Caco-2 (cell line): ENCODE measurements around the gene LGALS16. TPM values are rescaled to one million over a fixed set of nuclear protein-coding genes. Genes with fewer than 3 reads are reported as not detected.

Experiments used
- BruUV-seq: library from RNA; stranded (reverse); fragments of 400-500 nt; replicated peaks from 2 replicates; lab custom pipeline; 2021; lab: Mats Ljungman, UMichigan
- CTCF ChIA-PET: fragments of 300-600 bp; sonication (Branson Sonifier 250); formaldehyde crosslinking; loops from one replicate; lab custom pipeline; 2022; ENCODE audit warnings: antibody characterized with exemption; lab: Charles Lee
- POLR2A ChIA-PET: fragments of 300-600 bp; sonication (Branson Sonifier 250); formaldehyde crosslinking; loops from one replicate; lab custom pipeline; 2022; ENCODE audit warnings: antibody characterized with exemption; lab: Charles Lee
- DNase-seq, 2 experiments: peaks; one replicate each; pipeline versions ENCODE4 v3.0.0 to v3.0.0-alpha.2; 2020 to 2022
- H3K27me3 ChIP-seq: replicated peaks from 2 replicates; pipeline ENCODE4 v1.6.0; 2011; ENCODE audit warnings: low read length; ENCODE audit not compliant: control insufficient read depth, insufficient read depth
- H3K36me3 ChIP-seq: 2 replicates; pipeline ENCODE4 v1.5.1; 2011; ENCODE audit warnings: low read length; ENCODE audit not compliant: control insufficient read depth, insufficient read depth
- H3K4me1 ChIP-seq: fragments of 250-450 bp; sonication (Bioruptor Pico); 2 replicates; pipeline ENCODE4 v1.5.1; 2020; ENCODE audit warnings: mild to moderate bottlenecking
- H3K4me3 ChIP-seq: 2 replicates; pipeline ENCODE4 v1.5.1; 2011; ENCODE audit warnings: low read depth, mild to moderate bottlenecking, control low read depth, low read length
- H3K9me3 ChIP-seq: fragments of 250-450 bp; sonication (Bioruptor Pico); 2 replicates; pipeline ENCODE4 v1.5.1; 2020; ENCODE audit warnings: mild to moderate bottlenecking, moderate library complexity
- H3K27ac Mint-ChIP-seq: one replicate; pipeline ENCODE4 v1.8.0; 2022; ENCODE audit warnings: mixed read lengths; ENCODE audit not compliant: unreplicated experiment
- H3K27me3 Mint-ChIP-seq: one replicate; pipeline ENCODE4 v1.8.0; 2022; ENCODE audit warnings: mixed read lengths; ENCODE audit not compliant: insufficient read depth, unreplicated experiment
- H3K36me3 Mint-ChIP-seq: one replicate; pipeline ENCODE4 v1.8.0; 2022; ENCODE audit warnings: mild to moderate bottlenecking, mixed read lengths; ENCODE audit not compliant: insufficient read depth, unreplicated experiment
- H3K4me1 Mint-ChIP-seq: one replicate; pipeline ENCODE4 v1.8.0; 2022; ENCODE audit warnings: low read depth, mixed read lengths; ENCODE audit not compliant: unreplicated experiment
- H3K4me3 Mint-ChIP-seq: one replicate; pipeline ENCODE4 v1.8.0; 2022; ENCODE audit warnings: mild to moderate bottlenecking, moderate library complexity, mixed read lengths; ENCODE audit not compliant: unreplicated experiment
- H3K9me3 Mint-ChIP-seq: one replicate; pipeline ENCODE4 v1.8.0; 2022; ENCODE audit warnings: mixed read lengths; ENCODE audit not compliant: unreplicated experiment
- CTCF ChIP-seq, 2 experiments: fragments of 200-600 bp in 1 of 2; IDR thresholded peaks; 1 replicate in 1 of 2; 2 replicates in 1 of 2; pipeline versions ENCODE4 v1.5.1 to v1.8.0; 2011 to 2022; ENCODE audit warnings: antibody characterized with exemption in 1 of 2, control low read depth in 1 of 2, inconsistent platforms in 1 of 2, low read depth in 1 of 2, low read length in 1 of 2, mild to moderate bottlenecking in 1 of 2, moderate library complexity in 1 of 2; ENCODE audit not compliant: insufficient read depth in 1 of 2, severe bottlenecking in 1 of 2, unreplicated experiment in 1 of 2
- intact Hi-C: fragments of 100-400 bp; cut with micrococcal nuclease; formaldehyde crosslinking; loops from one replicate; pipeline ENCODE4 v1.10.0; 2022; ENCODE audit not compliant: unreplicated experiment
- total RNA-seq: library from RNA; stranded (reverse); gene quantifications from 2 replicates; pipeline ENCODE4 v1.2.3, GENCODE V29; 2022

The LGALS16 gene
- total RNA-seq, 1 experiment from 2014 or later = not detected

- no peaks in the 10 kb centered on the region for H3K36me3 ChIP-seq
- H3K4me3 ChIP-seq = no peak overlapping the region
- CTCF ChIA-PET = no interaction called here
- DNase-seq = no peak
- no TSS peak for BruUV-seq
- intact Hi-C loops = no loop called here
- H3K9me3 Mint-ChIP-seq = no peaks in the 10 kb centered on the region
- no peaks in the 10 kb centered on the region; the same call in 1 of the 2 replicates for H3K9me3 ChIP-seq
- H3K27me3 Mint-ChIP-seq = no peaks in the 10 kb centered on the region
- no peaks in the 10 kb centered on the region for H3K27me3 ChIP-seq
- H3K4me1 Mint-ChIP-seq = peaks cover 11% of the 10 kb centered on the region
- POLR2A ChIA-PET = no interaction called here
- no peaks in the 10 kb centered on the region for H3K36me3 Mint-ChIP-seq
- H3K4me3 Mint-ChIP-seq = no peak overlapping the region
- H3K27ac Mint-ChIP-seq = no peak overlapping the region
- H3K4me1 ChIP-seq = peaks cover 12% of the 10 kb centered on the region; the same call in 1 of the 2 replicates
- TF ChIP-seq CTCF (IDR thresholded peaks at IDR 0.05; ENCODE audit: insufficient read depth in 1 of 2, low read depth in 1 of 2, low read length in 1 of 2, severe bottlenecking in 1 of 2, unreplicated experiment in 1 of 2) = no peak
Observed at GRCh38 chr19:39698535-39698934, 42.8 kb downstream of the LGALS16 start.

DNA sequence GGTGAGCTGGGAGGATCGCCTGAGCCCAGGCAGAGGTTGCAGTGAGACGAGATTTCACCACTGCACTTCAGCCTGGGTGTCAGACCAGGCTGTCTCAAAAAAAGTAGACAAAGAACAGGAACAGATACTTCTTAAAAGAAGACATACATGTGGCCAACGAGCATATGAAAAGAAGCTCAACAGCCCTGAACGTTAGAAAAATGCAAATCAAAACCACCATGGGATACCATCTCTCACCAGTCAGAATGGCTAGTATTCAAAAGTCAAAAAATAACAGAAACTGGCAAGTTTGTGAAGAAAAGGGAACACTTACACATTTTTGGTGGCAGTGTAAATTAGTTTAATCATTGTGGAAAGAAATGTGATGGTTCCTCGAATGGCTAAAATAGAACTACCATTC lies 45.6 kb downstream of the LGALS16 start:
- Mint-ChIP-seq H3K9me3 (no peaks in the 10 kb centered on the region), H3K4me3 (no peak overlapping the region), H3K27ac (no peak overlapping the region), H3K36me3 (no peaks in the 10 kb centered on the region), H3K4me1 (peaks cover 10% of the 10 kb centered on the region), H3K27me3 (no peaks in the 10 kb centered on the region)
- Histone ChIP-seq H3K4me3 (no peak overlapping the region), H3K36me3 (no peaks in the 10 kb centered on the region), H3K27me3 (no peaks in the 10 kb centered on the region), H3K4me1 (peaks cover 9% of the 10 kb centered on the region; the same call in 1 of the 2 replicates), H3K9me3 (no peaks in the 10 kb centered on the region; the same call in 1 of the 2 replicates)
- no peak for DNase-seq
- intact Hi-C loops = no loop called here
- CTCF ChIA-PET = no interaction called here
- TF ChIP-seq CTCF (IDR thresholded peaks at IDR 0.05; ENCODE audit: insufficient read depth in 1 of 2, low read depth in 1 of 2, low read length in 1 of 2, severe bottlenecking in 1 of 2, unreplicated experiment in 1 of 2) = no peak
- BruUV-seq = no TSS peak
- POLR2A ChIA-PET = no interaction called here

- Histone ChIP-seq H3K4me1 (peaks cover 8% of the 10 kb centered on the region), H3K27me3 (no peaks in the 10 kb centered on the region), H3K9me3 (no peaks in the 10 kb centered on the region; the same call in 1 of the 2 replicates), H3K4me3 (peak within 1 kb of the TSS; percentile 23), H3K36me3 (no peaks in the 10 kb centered on the region)
- Mint-ChIP-seq H3K27me3 (no peaks in the 10 kb centered on the region), H3K9me3 (no peaks in the 10 kb centered on the region), H3K36me3 (no peaks in the 10 kb centered on the region), H3K27ac (no peak within 1 kb of the TSS), H3K4me3 (no peak within 1 kb of the TSS), H3K4me1 (peaks cover 19% of the 10 kb centered on the region)
- CTCF ChIA-PET = no interaction called here
- no TSS peak for BruUV-seq
- POLR2A ChIA-PET = no interaction called here
- intact Hi-C loops = no loop called here
- no peak for TF ChIP-seq CTCF (IDR thresholded peaks at IDR 0.05; ENCODE audit: insufficient read depth in 1 of 2, low read depth in 1 of 2, low read length in 1 of 2, severe bottlenecking in 1 of 2, unreplicated experiment in 1 of 2)
- peak in 1 of 2 experiments; percentile 44 for DNase-seq
Observed at GRCh38 chr19:39704181-39705044, 48.7 kb downstream of the LGALS16 start, which contains the start of gene LGALS14. LGALS14 (plus strand) TSS chr19:39704481; CDS start chr19:39704529, 48 bp downstream.
